Upper lobe of right lung (tissue), 1 donor: ENCODE measurements around the gene FDX1. TPM values are rescaled to one million over a fixed set of nuclear protein-coding genes. Genes with fewer than 3 reads are reported as not detected.

Experiments used
- ATAC-seq: fragments of 200-7000 bp; cut with Tn5 transposase; one replicate; pipeline ENCODE4 v1.9.1; 2020; ENCODE audit warnings: mild to moderate bottlenecking, moderate library complexity
- DNase-seq: peaks from one replicate; pipeline ENCODE4 v3.0.0-alpha.2; 2020
- H3K27ac ChIP-seq: fragments of 200-600 bp; one replicate; pipeline ENCODE4 v1.8.0; 2022
- H3K27me3 ChIP-seq: fragments of 200-600 bp; one replicate; pipeline ENCODE4 v1.8.0; 2022; ENCODE audit warnings: mild to moderate bottlenecking
- H3K36me3 ChIP-seq: fragments of 200-600 bp; one replicate; pipeline ENCODE4 v1.8.0; 2022
- H3K4me1 ChIP-seq: fragments of 200-600 bp; one replicate; pipeline ENCODE4 v1.8.0; 2022
- H3K4me3 ChIP-seq: fragments of 200-600 bp; one replicate; pipeline ENCODE4 v1.8.0; 2022; ENCODE audit warnings: mild to moderate bottlenecking
- H3K9me3 ChIP-seq: fragments of 200-600 bp; one replicate; pipeline ENCODE4 v1.8.0; 2022
- CTCF ChIP-seq: fragments of 200-600 bp; IDR thresholded peaks from one replicate; pipeline ENCODE4 v1.8.0; 2022; ENCODE audit warnings: antibody characterized with exemption
- intact Hi-C: fragments of 100-400 bp; cut with DNase I; formaldehyde crosslinking; loops from one replicate; pipeline ENCODE4 v1.11.0; 2022
- total RNA-seq: library from RNA; stranded (reverse); fragmentation: NEBNext Ultra II Directional; extraction: Animal tissue kit (Norgen Biotek cat#: 25700); gene quantifications from one replicate; pipeline ENCODE4 v1.2.1, GENCODE V29; 2021
- donor health status: DM: no; HTN: yes; CAD: no; lungs with severe emphysema.

FDX1 gene
- total RNA-seq, 1 donor from 2014 or later, result 21.6 TPM

GRCh38 chr11:110431051-110431672, 1.4 kb downstream of the FDX1 start:
- no peak for ATAC-seq
- Histone ChIP-seq H3K9me3 (no peaks in the 10 kb centered on the region), H3K4me3 (peak overlapping the region; percentile 84), H3K36me3 (no peaks in the 10 kb centered on the region), H3K27me3 (no peaks in the 10 kb centered on the region), H3K27ac (peak overlapping the region; percentile 94), H3K4me1 (peaks cover 36% of the 10 kb centered on the region)
- intact Hi-C loops, result no loop called here
- DNase-seq, result no peak
- TF ChIP-seq CTCF, result no peak

GRCh38 chr11:110431674-110432073, 1.9 kb downstream of the FDX1 start:
- H3K4me1 ChIP-seq, result peaks cover 37% of the 10 kb centered on the region
- intact Hi-C loops, result no loop called here
- no peak for DNase-seq

GRCh38 chr11:110432713-110433392, 3.1 kb downstream of the FDX1 start:
- no peaks in the 10 kb centered on the region for H3K9me3 ChIP-seq
- intact Hi-C loops, result no loop called here
- H3K27me3 ChIP-seq, result no peaks in the 10 kb centered on the region
- H3K27ac ChIP-seq, result peak overlapping the region; percentile 2
- H3K4me1 ChIP-seq, result peaks cover 37% of the 10 kb centered on the region
- DNase-seq (no peak), ATAC-seq (no peak)
- peaks cover 9% of the 10 kb centered on the region for H3K36me3 ChIP-seq
- no peak for TF ChIP-seq CTCF
- H3K4me3 ChIP-seq, result peak overlapping the region; percentile 84

More at GRCh38 chr11:110431674-110432073, 1.9 kb downstream of the FDX1 start:
- ATAC-seq, result no peak
- H3K9me3 ChIP-seq, result no peaks in the 10 kb centered on the region
- no peaks in the 10 kb centered on the region for H3K36me3 ChIP-seq
- H3K4me3 ChIP-seq, result peak overlapping the region; percentile 84
- TF ChIP-seq CTCF, result no peak
- no peaks in the 10 kb centered on the region for H3K27me3 ChIP-seq
- peak overlapping the region; percentile 94 for H3K27ac ChIP-seq

- no peaks in the 10 kb centered on the region for H3K9me3 ChIP-seq
- H3K36me3 ChIP-seq, result peaks cover 11% of the 10 kb centered on the region
- TF ChIP-seq CTCF, result peak; percentile 65
- H3K4me1 ChIP-seq, result peaks cover 37% of the 10 kb centered on the region
- no peaks in the 10 kb centered on the region for H3K27me3 ChIP-seq
- intact Hi-C loops, result no loop called here
- no peak overlapping the region for H3K4me3 ChIP-seq
- ATAC-seq (no peak), DNase-seq (no peak)
- H3K27ac ChIP-seq, result peak overlapping the region; percentile 2
These were observed 3.9 kb downstream of the FDX1 start for GRCh38 chr11:110433393-110434333.

- peak; percentile 27 for TF ChIP-seq CTCF
- intact Hi-C loops, result no loop called here
- H3K27me3 ChIP-seq, result no peaks in the 10 kb centered on the region
- H3K9me3 ChIP-seq, result no peaks in the 10 kb centered on the region
- DNase-seq, result no peak
- H3K4me1 ChIP-seq, result peaks cover 37% of the 10 kb centered on the region
- H3K4me3 ChIP-seq, result no peak overlapping the region
- H3K27ac ChIP-seq, result no peak overlapping the region
- ATAC-seq, result peak; percentile 7
- H3K36me3 ChIP-seq, result peaks cover 11% of the 10 kb centered on the region
These were observed 5.4 kb downstream of the FDX1 start for GRCh38 chr11:110434952-110435779.
